ENCODE data around the gene PNPLA8.
"Not testable (repeated sequence)": the region's sequence is repeated elsewhere in the genome, so short reads cannot be mapped to it uniquely, and the experiment has no call there.

Gene PNPLA8

DNA sequence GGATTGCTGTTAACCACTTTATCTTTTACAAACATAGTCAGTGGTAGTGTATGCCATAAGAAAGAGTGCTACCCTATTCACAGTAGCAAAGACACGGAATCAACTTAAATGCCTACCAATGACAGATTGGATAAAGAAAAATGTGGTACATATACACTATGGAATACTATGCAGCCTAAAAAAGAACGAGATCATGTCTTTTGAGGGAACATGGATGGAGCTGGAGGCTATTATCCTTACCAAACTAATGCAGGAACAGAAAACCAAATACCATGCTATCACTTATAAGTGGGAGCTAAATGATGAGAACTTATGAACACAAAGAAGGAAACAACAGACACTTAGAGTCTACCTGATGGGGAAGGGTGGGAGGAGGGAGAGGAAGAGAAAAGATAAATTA, 59.6 kb downstream of the PNPLA8 start:
- not testable (repeated sequence) for DNase-seq

DNA sequence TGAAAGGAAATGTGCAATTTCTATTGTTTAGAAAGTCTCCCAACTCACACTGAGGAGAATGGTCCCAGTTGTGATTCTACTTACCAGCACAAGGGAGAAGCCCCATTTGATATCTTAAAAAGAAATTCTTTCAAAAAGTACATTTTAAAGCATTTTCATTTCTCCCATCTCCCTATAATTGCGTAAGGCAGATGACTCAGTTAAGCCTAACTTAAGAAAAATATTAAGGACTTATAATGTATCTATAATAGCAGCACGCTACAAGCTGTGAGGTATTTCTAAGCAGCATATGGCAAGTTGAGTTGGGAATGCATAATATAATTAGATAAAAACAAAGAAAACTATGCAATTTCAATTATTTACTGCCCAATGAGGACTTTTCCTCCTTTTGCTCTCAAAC, 61.2 kb downstream of the PNPLA8 start:
- DNase-seq: peak in 1 of 3 donors; percentile 11

DNA sequence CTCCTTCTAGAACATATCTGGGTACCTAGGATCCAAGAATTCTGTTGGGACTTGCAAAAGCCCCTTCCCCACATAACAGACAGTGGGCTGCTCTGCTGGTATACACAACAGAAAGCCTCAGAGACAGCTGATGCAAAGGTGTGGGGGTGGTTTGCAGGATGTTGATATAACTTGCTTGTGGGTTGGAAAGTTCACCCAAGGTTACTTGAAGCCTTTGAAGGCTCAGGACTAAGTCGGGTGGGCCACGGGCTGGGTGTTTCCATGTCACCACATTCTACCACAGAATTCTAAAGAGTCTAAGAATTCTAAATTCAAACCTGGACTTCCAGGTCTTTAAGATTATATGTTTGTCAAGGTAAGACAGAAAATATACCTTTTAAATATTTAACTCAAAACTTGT, 62.3 kb downstream of the PNPLA8 start:
- DNase-seq: no peak

DNA sequence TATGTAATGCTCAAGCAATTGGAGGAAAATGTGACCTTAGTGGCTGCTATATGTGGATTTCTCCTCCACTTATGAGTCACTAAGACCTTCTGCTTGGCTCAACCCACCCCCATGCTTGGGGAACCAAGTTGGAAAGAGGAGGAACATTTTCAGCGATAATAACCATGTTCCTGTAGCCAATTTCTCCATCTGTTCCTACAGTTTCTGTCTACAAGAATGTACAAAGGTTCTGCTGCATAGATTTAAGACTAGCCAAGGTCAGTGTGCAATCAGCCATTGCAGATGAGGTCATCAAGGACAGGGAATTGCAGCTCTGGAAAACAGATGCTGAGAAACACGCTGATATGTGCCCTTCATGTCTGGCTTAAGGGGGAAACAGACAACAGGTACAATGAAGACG, 64.1 kb downstream of the PNPLA8 start:
- peak in 1 of 3 donors; percentile 10 for DNase-seq

DNA sequence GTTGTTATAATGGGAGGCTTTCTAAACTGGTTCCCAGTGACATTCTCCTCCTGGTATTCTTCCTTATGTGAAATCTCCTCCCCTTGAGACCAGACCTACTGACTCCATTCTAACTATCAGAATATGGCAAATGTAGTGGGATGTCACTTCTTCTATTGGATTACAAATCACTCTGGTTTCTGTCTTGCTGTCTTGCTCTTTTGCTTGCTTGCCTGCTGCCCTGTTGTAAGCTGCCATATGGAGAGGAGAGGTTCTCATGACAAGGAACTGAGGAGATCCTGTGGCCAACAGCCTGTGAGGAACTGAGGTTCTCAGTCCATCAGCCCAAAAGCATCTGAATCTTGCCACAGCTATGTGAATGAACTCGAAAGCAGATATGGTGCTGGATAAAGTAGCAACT, 65.0 kb downstream of the PNPLA8 start:
- DNase-seq: no peak

DNA sequence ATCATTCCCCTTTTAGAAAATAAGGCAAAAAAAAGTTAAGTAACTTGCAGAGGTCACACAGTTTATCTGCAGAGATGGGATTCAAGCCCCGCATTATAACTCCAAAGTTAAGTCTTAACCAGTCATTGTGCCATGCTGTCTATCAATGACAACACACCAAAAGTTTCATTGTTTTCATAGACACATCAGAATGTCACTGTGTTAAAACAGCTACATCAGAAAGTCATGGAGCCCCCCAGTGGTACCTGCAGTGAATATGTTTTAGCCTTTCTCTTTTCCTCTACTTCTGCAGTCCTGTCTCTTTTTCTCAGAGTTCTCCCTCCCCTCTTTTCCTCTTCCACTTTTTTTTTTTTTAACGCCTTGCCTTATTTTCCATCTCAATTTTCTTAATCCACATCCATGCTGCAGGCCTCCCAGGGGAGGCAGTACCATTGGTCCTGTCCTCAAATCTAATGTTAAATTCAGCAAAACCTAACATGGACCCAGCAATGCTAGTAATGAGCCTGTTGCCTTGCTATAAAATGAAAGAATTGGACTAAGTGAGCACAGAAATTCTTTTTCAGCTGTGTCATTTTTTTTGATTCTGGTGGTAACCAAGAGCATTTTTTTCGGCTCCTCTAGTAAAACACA, 65.9 kb downstream of the PNPLA8 start:
- DNase-seq: peak; percentile 21 to 42 (median 26)

- no peak for DNase-seq
Measured at GRCh38 chr7:108457871-108458270, 68.1 kb downstream of the PNPLA8 start.

DNA sequence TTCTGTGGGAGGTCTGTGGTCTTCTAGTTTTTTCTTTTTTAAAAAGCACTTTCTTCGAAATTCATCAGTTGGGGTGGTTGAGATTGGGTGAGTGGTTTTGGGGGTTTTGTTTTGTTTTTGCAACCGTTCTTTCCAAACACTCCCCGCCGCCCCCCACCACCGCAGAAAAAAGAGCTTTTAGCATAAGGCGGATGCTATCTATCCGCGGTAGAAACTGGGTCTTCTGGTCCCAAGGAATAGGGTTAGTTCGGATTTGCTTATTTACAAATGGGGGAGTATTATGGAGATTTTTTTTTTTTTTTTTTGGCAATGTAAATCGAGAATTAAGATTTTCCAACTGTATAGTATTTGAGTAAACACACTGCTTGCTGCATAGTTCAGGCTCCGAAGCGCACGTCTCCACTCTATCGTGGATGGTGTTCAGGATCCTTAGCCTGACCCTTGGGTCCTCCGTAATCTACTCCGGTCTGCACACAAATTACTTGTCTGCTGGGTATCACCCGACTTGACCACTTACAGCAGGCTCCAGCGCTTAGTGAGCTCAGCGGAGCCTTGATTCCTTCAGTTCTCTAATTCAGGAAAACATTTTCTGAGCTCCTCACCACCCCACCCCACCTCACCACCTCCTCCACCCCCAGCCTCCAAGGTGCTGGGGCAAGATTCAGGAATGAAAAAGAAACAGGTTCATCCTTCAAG, 68.9 kb downstream of the PNPLA8 start:
- DNase-seq: no peak

- DNase-seq: peak; percentile 21 to 58 (median 40)
Measured at GRCh38 chr7:108455998-108456677, 69.8 kb downstream of the PNPLA8 start, which contains the start of gene NRCAM. Gene NRCAM, minus strand, starts transcription at chr7:108456436. Its CDS starts 216,372 bp downstream, at chr7:108240064.

DNA sequence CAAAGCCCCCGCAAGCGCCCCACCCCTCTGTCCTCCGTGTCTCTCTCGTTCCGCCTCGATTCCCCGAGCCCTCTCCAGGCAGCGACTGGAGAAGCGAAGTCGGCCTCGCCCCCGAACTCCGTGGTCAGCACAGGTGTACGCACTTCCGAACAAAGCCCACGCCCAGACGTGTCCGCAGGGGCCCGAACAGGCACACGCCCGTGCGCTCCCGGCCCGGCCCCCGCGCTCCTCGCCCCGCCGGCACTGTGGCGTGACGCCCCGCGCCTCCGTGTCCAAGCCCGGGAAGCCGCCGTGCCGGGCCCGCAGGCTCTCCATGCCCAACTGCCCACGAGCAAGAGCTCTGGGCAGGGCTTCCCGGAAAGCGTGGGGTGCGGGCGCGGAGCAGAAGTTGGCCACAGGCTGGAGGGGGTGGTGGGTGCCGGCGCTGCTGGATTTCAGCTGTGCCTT, 70.4 kb downstream of the PNPLA8 start:
- peak; percentile 54 to 73 (median 58) for DNase-seq

GRCh38 chr7:108454674-108455550, 71.0 kb downstream of the PNPLA8 start:
- peak in 2 of 3 donors; percentile 21 to 30 for DNase-seq

GRCh38 chr7:108454317-108454673, 71.6 kb downstream of the PNPLA8 start:
- DNase-seq: no peak

GRCh38 chr7:108453320-108453719, 72.6 kb downstream of the PNPLA8 start:
- DNase-seq: no peak

DNA sequence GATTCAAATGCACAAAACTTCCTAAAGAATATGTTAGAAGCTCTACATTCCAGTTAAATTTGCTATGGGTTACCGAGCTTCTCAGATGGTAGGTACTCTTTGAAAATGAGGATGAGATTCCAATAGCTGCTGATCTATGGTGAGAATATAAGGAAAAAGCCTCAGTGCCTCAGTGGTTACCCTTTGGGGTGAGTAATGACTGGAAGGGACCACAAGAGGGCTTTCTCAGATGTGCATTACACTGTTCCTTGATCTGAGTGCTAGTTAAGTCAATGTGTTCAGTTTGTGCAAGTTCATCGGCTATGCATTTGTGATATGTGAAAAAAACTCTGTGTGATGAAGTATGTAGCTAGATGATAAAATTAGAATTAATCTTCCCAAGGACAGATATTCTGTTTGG, 73.2 kb downstream of the PNPLA8 start:
- DNase-seq: peak; percentile 24 to 32 (median 28)

DNA sequence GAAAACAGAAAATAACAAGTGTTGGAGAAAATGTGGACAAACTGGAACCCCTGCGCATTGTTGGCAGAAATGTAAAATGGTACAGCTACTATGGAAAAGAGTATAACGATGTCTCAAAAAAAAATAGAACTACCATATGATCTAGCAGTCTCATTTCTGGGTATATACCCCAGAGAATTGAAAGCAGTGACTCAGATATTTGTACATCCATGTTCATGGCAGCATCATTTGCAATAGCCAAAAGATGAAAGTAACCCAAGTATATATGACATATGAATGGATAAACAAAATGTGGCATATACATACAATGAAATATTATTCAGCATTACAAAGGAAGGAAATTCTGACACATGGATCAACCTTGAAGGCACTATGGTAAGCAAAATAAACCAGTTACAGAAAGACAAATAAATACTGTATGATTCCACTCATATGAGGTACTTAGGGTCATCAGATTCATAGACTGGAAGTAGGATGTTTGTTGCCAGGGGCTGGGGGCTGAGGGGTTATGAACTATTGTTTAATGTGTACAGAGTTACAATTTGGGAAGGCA, 74.6 kb downstream of the PNPLA8 start:
- no peak for DNase-seq

- no peak for DNase-seq
Measured at GRCh38 chr7:108450160-108450559, 75.8 kb downstream of the PNPLA8 start.

DNA sequence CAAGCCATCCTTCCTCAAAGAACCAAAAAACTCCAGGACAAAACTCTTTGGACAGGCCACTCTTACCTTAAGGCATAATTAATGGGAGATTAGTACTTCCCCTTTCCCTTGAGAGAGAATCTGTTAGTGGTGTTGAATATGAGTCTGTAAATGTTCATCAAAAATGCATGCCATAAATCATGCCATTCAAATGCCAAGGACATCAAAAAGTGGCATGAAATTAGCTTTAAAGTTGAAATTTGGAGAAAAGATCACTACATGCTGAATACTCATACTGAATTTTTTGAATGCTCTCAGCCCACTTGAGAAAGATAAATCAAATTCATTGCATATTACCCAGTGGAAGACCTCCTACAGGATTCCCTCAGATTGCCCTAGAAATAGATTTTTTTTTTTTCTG, 76.4 kb downstream of the PNPLA8 start:
- DNase-seq: no peak

DNA sequence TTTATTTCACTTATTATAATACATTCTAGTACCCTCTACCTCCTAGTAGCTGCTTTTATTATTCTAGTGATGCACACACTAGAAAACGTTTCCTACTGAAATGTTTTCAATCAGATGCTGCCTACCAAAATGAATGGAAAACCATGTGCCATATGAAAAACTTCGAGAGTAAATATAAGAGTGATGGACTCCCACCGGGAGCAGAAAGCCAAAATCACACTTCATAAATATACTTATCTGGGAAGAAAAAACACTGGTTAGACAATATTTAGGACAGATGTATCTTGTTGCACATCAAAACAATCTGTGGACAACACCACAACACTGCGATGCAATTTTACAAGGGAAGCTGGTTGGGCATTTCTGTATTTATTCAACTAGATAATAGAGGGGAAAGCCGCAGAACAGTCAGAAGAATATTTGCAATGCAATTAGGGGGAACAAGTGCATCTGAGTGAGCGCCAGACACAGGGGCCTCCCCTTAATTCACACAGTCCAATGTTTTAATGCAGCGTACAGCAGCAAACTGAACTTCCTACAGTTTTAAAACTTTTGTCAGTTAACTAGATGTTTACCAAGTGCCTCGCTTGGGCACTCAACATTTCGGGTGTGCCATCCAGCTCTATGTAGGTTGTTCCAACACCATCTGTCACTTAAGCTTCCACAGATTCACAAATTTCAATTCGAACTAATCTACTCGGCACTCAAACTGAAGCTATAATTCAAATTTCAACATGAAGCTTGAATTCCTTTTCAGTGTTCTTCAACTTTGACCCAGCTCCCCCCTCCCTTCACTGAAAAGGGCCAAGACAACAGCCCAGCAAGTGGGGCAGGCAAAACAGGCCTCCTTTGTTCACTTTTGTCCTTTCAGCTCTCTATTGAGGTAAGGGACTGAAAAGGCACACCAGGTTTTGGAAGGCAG, 77.1 kb downstream of the PNPLA8 start:
- DNase-seq: no peak

DNA sequence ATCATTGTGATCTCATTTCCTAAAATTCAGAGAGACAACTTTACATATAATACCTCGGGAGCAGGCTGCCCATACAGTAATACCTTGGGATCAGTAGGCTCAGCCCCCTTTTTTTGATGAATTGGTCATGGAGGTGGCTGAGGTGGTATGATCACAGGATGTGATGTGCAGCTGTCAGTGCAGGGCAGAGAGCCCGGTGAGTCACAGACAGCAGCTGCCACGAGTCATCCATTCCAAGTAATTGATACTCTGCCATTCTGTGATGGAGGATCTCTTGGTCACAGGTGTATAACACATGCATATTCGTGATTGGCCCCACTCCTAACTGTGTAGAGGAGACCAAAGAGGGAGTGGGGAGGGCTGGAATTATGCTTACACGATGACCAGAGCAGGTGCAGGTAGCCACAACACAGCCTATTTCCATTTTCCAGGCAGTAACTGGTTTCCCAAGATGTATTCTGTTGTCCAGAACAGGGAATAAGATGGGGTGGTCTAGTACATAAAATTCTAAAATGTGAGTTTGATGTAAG, 83.8 kb downstream of the PNPLA8 start:
- no peak for DNase-seq

GRCh38 chr7:108441392-108441955, 84.5 kb downstream of the PNPLA8 start:
- DNase-seq: no peak

- no peak for DNase-seq
Measured at GRCh38 chr7:108440613-108441012, 85.3 kb downstream of the PNPLA8 start.

All from suppressor macrophage treated with lipopolysaccharide for 1 hour (primary cell).